ENCODE results near the gene NEAT1. TPM values are rescaled to one million over a fixed set of nuclear protein-coding genes. Genes with fewer than 3 reads are reported as not detected.

Gene NEAT1
- total RNA-seq, 1 donor from 2014 or later = 422 TPM

GRCh38 chr11:65393513-65394079 is 29.0 kb upstream of the NEAT1 start:
- no peaks in the 10 kb centered on the region for H3K27me3 Mint-ChIP-seq (ENCODE audit: low read depth)
- intact Hi-C loops (cut with micrococcal nuclease) = no loop called here
- no peak overlapping the region for H3K27ac Mint-ChIP-seq
- peaks cover 20% of the 10 kb centered on the region for H3K4me1 Mint-ChIP-seq (ENCODE audit: low read depth)
- H3K4me3 Mint-ChIP-seq (ENCODE audit: low read depth) = no peak overlapping the region
- peaks cover 25% of the 10 kb centered on the region for H3K36me3 Mint-ChIP-seq (ENCODE audit: low read depth)
- no peaks in the 10 kb centered on the region for H3K9me3 Mint-ChIP-seq
- no peak for DNase-seq (ENCODE audit: low spot score)

GRCh38 chr11:65394125-65394536 is 28.5 kb upstream of the NEAT1 start:
- H3K4me3 Mint-ChIP-seq (ENCODE audit: low read depth) = no peak overlapping the region
- DNase-seq (ENCODE audit: low spot score) = no peak
- intact Hi-C loops (cut with micrococcal nuclease) = no loop called here
- H3K36me3 Mint-ChIP-seq (ENCODE audit: low read depth) = peaks cover 21% of the 10 kb centered on the region
- no peak overlapping the region for H3K27ac Mint-ChIP-seq
- H3K9me3 Mint-ChIP-seq = no peaks in the 10 kb centered on the region
- H3K4me1 Mint-ChIP-seq (ENCODE audit: low read depth) = peaks cover 15% of the 10 kb centered on the region
- H3K27me3 Mint-ChIP-seq (ENCODE audit: low read depth) = no peaks in the 10 kb centered on the region

GRCh38 chr11:65395961-65396530 is 26.6 kb upstream of the NEAT1 start:
- Mint-ChIP-seq H3K4me1 (ENCODE audit: low read depth) (peaks cover 2% of the 10 kb centered on the region), H3K27me3 (ENCODE audit: low read depth) (no peaks in the 10 kb centered on the region), H3K4me3 (ENCODE audit: low read depth) (no peak overlapping the region), H3K9me3 (no peaks in the 10 kb centered on the region), H3K36me3 (ENCODE audit: low read depth) (peaks cover 33% of the 10 kb centered on the region), H3K27ac (no peak overlapping the region)
- DNase-seq (ENCODE audit: low spot score) = no peak
- intact Hi-C loops (cut with micrococcal nuclease) = no loop called here

- Mint-ChIP-seq H3K27ac (no peak overlapping the region), H3K9me3 (no peaks in the 10 kb centered on the region), H3K4me1 (ENCODE audit: low read depth) (no peaks in the 10 kb centered on the region), H3K36me3 (ENCODE audit: low read depth) (peaks cover 34% of the 10 kb centered on the region), H3K27me3 (ENCODE audit: low read depth) (no peaks in the 10 kb centered on the region), H3K4me3 (ENCODE audit: low read depth) (no peak overlapping the region)
- intact Hi-C loops (cut with micrococcal nuclease) = no loop called here
- DNase-seq (ENCODE audit: low spot score) = no peak
Observed at GRCh38 chr11:65396769-65397745, 25.5 kb upstream of the NEAT1 start.

GRCh38 chr11:65398362-65398910 is 24.2 kb upstream of the NEAT1 start:
- no peak for DNase-seq (ENCODE audit: low spot score)
- H3K27ac Mint-ChIP-seq = no peak overlapping the region
- intact Hi-C loops (cut with micrococcal nuclease) = no loop called here
- H3K36me3 Mint-ChIP-seq (ENCODE audit: low read depth) = peaks cover 35% of the 10 kb centered on the region
- H3K4me1 Mint-ChIP-seq (ENCODE audit: low read depth) = no peaks in the 10 kb centered on the region
- H3K4me3 Mint-ChIP-seq (ENCODE audit: low read depth) = no peak overlapping the region
- H3K9me3 Mint-ChIP-seq = no peaks in the 10 kb centered on the region
- H3K27me3 Mint-ChIP-seq (ENCODE audit: low read depth) = no peaks in the 10 kb centered on the region

GRCh38 chr11:65399249-65399648 is 23.3 kb upstream of the NEAT1 start:
- Mint-ChIP-seq H3K9me3 (no peaks in the 10 kb centered on the region), H3K27me3 (ENCODE audit: low read depth) (no peaks in the 10 kb centered on the region), H3K27ac (no peak overlapping the region), H3K4me1 (ENCODE audit: low read depth) (no peaks in the 10 kb centered on the region), H3K4me3 (ENCODE audit: low read depth) (no peak overlapping the region), H3K36me3 (ENCODE audit: low read depth) (peaks cover 36% of the 10 kb centered on the region)
- DNase-seq (ENCODE audit: low spot score) = no peak
- intact Hi-C loops (cut with micrococcal nuclease) = no loop called here

GRCh38 chr11:65399845-65400244 is 22.8 kb upstream of the NEAT1 start:
- Mint-ChIP-seq H3K4me3 (ENCODE audit: low read depth) (no peak overlapping the region), H3K27ac (no peak overlapping the region), H3K4me1 (ENCODE audit: low read depth) (no peaks in the 10 kb centered on the region), H3K27me3 (ENCODE audit: low read depth) (no peaks in the 10 kb centered on the region), H3K36me3 (ENCODE audit: low read depth) (peaks cover 42% of the 10 kb centered on the region), H3K9me3 (no peaks in the 10 kb centered on the region)
- intact Hi-C loops (cut with micrococcal nuclease) = no loop called here
- no peak for DNase-seq (ENCODE audit: low spot score)

GRCh38 chr11:65400307-65401072 is 22.1 kb upstream of the NEAT1 start:
- H3K4me1 Mint-ChIP-seq (ENCODE audit: low read depth) = no peaks in the 10 kb centered on the region
- intact Hi-C loops (cut with micrococcal nuclease) = no loop called here
- no peaks in the 10 kb centered on the region for H3K27me3 Mint-ChIP-seq (ENCODE audit: low read depth)
- H3K9me3 Mint-ChIP-seq = no peaks in the 10 kb centered on the region
- no peak overlapping the region for H3K4me3 Mint-ChIP-seq (ENCODE audit: low read depth)
- H3K27ac Mint-ChIP-seq = no peak overlapping the region
- peaks cover 47% of the 10 kb centered on the region for H3K36me3 Mint-ChIP-seq (ENCODE audit: low read depth)
- DNase-seq (ENCODE audit: low spot score) = no peak

GRCh38 chr11:65401073-65401802 is 21.4 kb upstream of the NEAT1 start:
- Mint-ChIP-seq H3K36me3 (ENCODE audit: low read depth) (peaks cover 47% of the 10 kb centered on the region), H3K4me1 (ENCODE audit: low read depth) (no peaks in the 10 kb centered on the region), H3K4me3 (ENCODE audit: low read depth) (no peak overlapping the region), H3K9me3 (no peaks in the 10 kb centered on the region), H3K27ac (no peak overlapping the region), H3K27me3 (ENCODE audit: low read depth) (no peaks in the 10 kb centered on the region)
- no peak for DNase-seq (ENCODE audit: low spot score)
- intact Hi-C loops (cut with micrococcal nuclease) = no loop called here

GRCh38 chr11:65401803-65402248 is 20.8 kb upstream of the NEAT1 start:
- peaks cover 47% of the 10 kb centered on the region for H3K36me3 Mint-ChIP-seq (ENCODE audit: low read depth)
- H3K4me3 Mint-ChIP-seq (ENCODE audit: low read depth) = no peak overlapping the region
- no peaks in the 10 kb centered on the region for H3K9me3 Mint-ChIP-seq
- H3K27ac Mint-ChIP-seq = no peak overlapping the region
- intact Hi-C loops (cut with micrococcal nuclease) = no loop called here
- H3K4me1 Mint-ChIP-seq (ENCODE audit: low read depth) = no peaks in the 10 kb centered on the region
- DNase-seq (ENCODE audit: low spot score) = no peak
- no peaks in the 10 kb centered on the region for H3K27me3 Mint-ChIP-seq (ENCODE audit: low read depth)

GRCh38 chr11:65402790-65403189 is 19.8 kb upstream of the NEAT1 start:
- Mint-ChIP-seq H3K27ac (no peak overlapping the region), H3K4me3 (ENCODE audit: low read depth) (no peak overlapping the region)

GRCh38 chr11:65403607-65404121 is 18.9 kb upstream of the NEAT1 start:
- Mint-ChIP-seq H3K36me3 (ENCODE audit: low read depth) (peaks cover 47% of the 10 kb centered on the region), H3K4me1 (ENCODE audit: low read depth) (no peaks in the 10 kb centered on the region), H3K4me3 (ENCODE audit: low read depth) (no peak overlapping the region), H3K27ac (no peak overlapping the region), H3K27me3 (ENCODE audit: low read depth) (no peaks in the 10 kb centered on the region), H3K9me3 (no peaks in the 10 kb centered on the region)
- DNase-seq (ENCODE audit: low spot score) = no peak
- intact Hi-C loops (cut with micrococcal nuclease) = no loop called here

More at GRCh38 chr11:65402790-65403189, 19.8 kb upstream of the NEAT1 start:
- no peak for DNase-seq (ENCODE audit: low spot score)
- Mint-ChIP-seq H3K9me3 (no peaks in the 10 kb centered on the region), H3K27me3 (ENCODE audit: low read depth) (no peaks in the 10 kb centered on the region), H3K36me3 (ENCODE audit: low read depth) (peaks cover 48% of the 10 kb centered on the region), H3K4me1 (ENCODE audit: low read depth) (no peaks in the 10 kb centered on the region)
- intact Hi-C loops (cut with micrococcal nuclease) = no loop called here

Data from activated T-helper 2 cell treated with anti-CD3 and anti-CD28 coated beads, Interferon-gamma antibody, Interleukin-2, Interleukin-4, amounts not matched to agents 10 μg/mL and 5 μg/mL and 100 μg/mL, durations not matched to agents 14 hours and 24 hours and 36 hours (primary cell).